K562 (cell line): ENCODE measurements around the gene HPN. TPM values are rescaled to one million over a fixed set of nuclear protein-coding genes. Genes with fewer than 3 reads are reported as not detected.

Experiments
- ATAC-seq: fragments of 200-7000 bp; cut with Tn5 transposase; 3 replicates; pipeline ENCODE4 v1.9.1; 2020; ENCODE audit warnings: moderate library complexity
- BruUV-seq: library from RNA; stranded (reverse); fragments of 400-500 nt; replicated peaks from 2 replicates; lab custom pipeline; 2021; lab: Mats Ljungman, UMichigan
- CTCF ChIA-PET: fragments of 300-600 bp; formaldehyde crosslinking; extraction: SDS; loops from one replicate; lab custom pipeline; 2021; ENCODE audit warnings: low intra/inter-chr PET ratio; lab: Yijun Ruan, JAX
- POLR2A ChIA-PET: fragments of 300-600, 350-650 bp; sonication (Branson Sonifier 250); formaldehyde crosslinking; extraction: SDS; loops from one replicate; lab custom pipeline; 2021; ENCODE audit warnings: antibody characterized with exemption, inconsistent platforms; lab: Yijun Ruan, JAX
- DNase-seq, 4 experiments: peaks; one replicate each; pipeline versions ENCODE4 v3.0.0 to v3.0.0-alpha.2; 2011 to 2018; ENCODE audit warnings: low spot score in 3 of 4, mixed read lengths in 3 of 4; ENCODE audit errors: extremely low read depth in 1 of 4
- FAIRE-seq: peaks from 2 replicates; lab custom pipeline; 2011; peaks lifted over from hg19 to GRCh38; lab: Jason Lieb, UNC
- H2AFZ ChIP-seq: 2 replicates; pipeline ENCODE4 v1.6.0; 2011; ENCODE audit warnings: low read depth, low read length, control low read depth, inconsistent platforms
- H3K27ac ChIP-seq: fragments of 200-600 bp; 3 replicates; pipeline ENCODE4 v1.8.0; 2011; ENCODE audit warnings: low read depth, mild to moderate bottlenecking, control low read depth, inconsistent platforms, low read length, moderate library complexity, mixed read lengths; ENCODE audit errors: extremely low read depth
- H3K27me3 ChIP-seq, 2 experiments: fragments of 300-600 bp in 1 of 2; 2 replicates in 1 of 2; 3 replicates in 1 of 2; pipeline versions ENCODE4 v1.6.0 to v1.8.0; 2011; ENCODE audit warnings: inconsistent platforms in 2 of 2, low read length in 2 of 2, mild to moderate bottlenecking in 1 of 2, mixed read lengths in 1 of 2, moderate library complexity in 1 of 2; ENCODE audit not compliant: control insufficient read depth in 2 of 2, insufficient read depth in 2 of 2
- H3K36me3 ChIP-seq: fragments of 300-600 bp; 3 replicates; pipeline ENCODE4 v1.8.0; 2011; ENCODE audit warnings: mild to moderate bottlenecking, low read length, inconsistent platforms; ENCODE audit not compliant: control insufficient read depth, insufficient read depth
- H3K4me1 ChIP-seq, 2 experiments: fragments of 200-600 bp in 1 of 2; replicated peaks in 1 of 2; 2 replicates in 1 of 2; 3 replicates in 1 of 2; pipeline versions ENCODE4 v1.5.1 to v1.8.0; 2011; ENCODE audit warnings: inconsistent platforms in 2 of 2, low read length in 2 of 2, mild to moderate bottlenecking in 1 of 2, mixed read lengths in 1 of 2, moderate library complexity in 1 of 2; ENCODE audit not compliant: control insufficient read depth in 2 of 2, insufficient read depth in 2 of 2
- H3K4me2 ChIP-seq: 2 replicates; pipeline ENCODE4 v1.6.1; 2011; ENCODE audit warnings: low read length, control low read depth, inconsistent platforms, mixed read lengths; ENCODE audit not compliant: insufficient read depth
- H3K4me3 ChIP-seq: fragments of 200-600 bp; sonication (generic), shearing (Covaris generic); 2 replicates; pipeline ENCODE4 v1.5.1; 2016; ENCODE audit warnings: control low read depth, inconsistent platforms
- H3K79me2 ChIP-seq: fragments of 200-600 bp; 3 replicates; pipeline ENCODE4 v1.8.0; 2011; ENCODE audit warnings: low read length, inconsistent platforms; ENCODE audit not compliant: control insufficient read depth, insufficient read depth
- H3K9ac ChIP-seq, 2 experiments: 2 replicates each; pipeline versions ENCODE4 v1.6.0 to v1.6.1; 2011; ENCODE audit warnings: low read depth in 2 of 2, low read length in 2 of 2, control low read depth in 1 of 2, inconsistent platforms in 1 of 2, mild to moderate bottlenecking in 1 of 2, mixed read lengths in 1 of 2; ENCODE audit not compliant: insufficient read depth in 1 of 2
- H3K9me1 ChIP-seq: one replicate; pipeline ENCODE4 v1.6.0; 2011; ENCODE audit warnings: inconsistent platforms, mild to moderate bottlenecking, low read length, moderate library complexity; ENCODE audit not compliant: control insufficient read depth, insufficient read depth
- H3K9me3 ChIP-seq: replicated peaks from 2 replicates; pipeline ENCODE4 v1.5.1; 2011; ENCODE audit warnings: low read depth, low read length, inconsistent platforms; ENCODE audit not compliant: control insufficient read depth, insufficient read depth
- H4K20me1 ChIP-seq: replicated peaks from 2 replicates; pipeline ENCODE4 v1.6.1; 2011; ENCODE audit warnings: low read length, inconsistent platforms, mixed read lengths; ENCODE audit not compliant: control insufficient read depth, insufficient read depth
- ATF6 ChIP-seq: sonication (generic); formaldehyde crosslinking; IDR thresholded peaks from 2 replicates; pipeline ENCODE4 v1.4.0; 2020; ENCODE audit warnings: mild to moderate bottlenecking, missing genetic modification reagents
- CBFA2T3 ChIP-seq: fragments of 450-650 bp; IDR thresholded peaks from 2 replicates; pipeline ENCODE4 v1.6.1; 2017
- FOXP4 ChIP-seq: sonication (generic); formaldehyde crosslinking; IDR thresholded peaks from 2 replicates; pipeline ENCODE4 v1.8.0; 2022; ENCODE audit warnings: mild to moderate bottlenecking, missing genetic modification reagents, borderline replicate concordance
- HMBOX1 ChIP-seq: sonication (generic); IDR thresholded peaks from 2 replicates; pipeline ENCODE4 v1.6.1; 2016
- KLF1 ChIP-seq: fragments of 450-650 bp; IDR thresholded peaks from 2 replicates; pipeline ENCODE4 v1.6.1; 2016; ENCODE audit warnings: missing genetic modification characterization, missing compliant biosample characterization
- MCM2 ChIP-seq: fragments of 450-650 bp; IDR thresholded peaks from 2 replicates; pipeline ENCODE4 v1.6.1; 2017; ENCODE audit warnings: low read depth, mild to moderate bottlenecking
- POLR2G ChIP-seq: fragments of 200-400 bp; formaldehyde crosslinking; IDR thresholded peaks from 2 replicates; pipeline ENCODE4 v1.6.1; 2017; ENCODE audit warnings: low read depth, mild to moderate bottlenecking, antibody characterized with exemption, low read length, moderate library complexity
- PPARD ChIP-seq: fragments of 250-450 bp; sonication (Bioruptor Pico); IDR thresholded peaks from 2 replicates; pipeline ENCODE4 v1.8.0; 2022; ENCODE audit warnings: inconsistent platforms, mild to moderate bottlenecking, moderate library complexity
- RBM39 ChIP-seq: fragments of 200-400 bp; formaldehyde crosslinking; optimal IDR thresholded peaks from 2 replicates; pipeline ENCODE3; 2018; ENCODE audit warnings: low read depth, low read length
- SMARCE1 ChIP-seq: fragments of 450-650 bp; IDR thresholded peaks from 2 replicates; pipeline ENCODE4 v1.7.1; 2016; ENCODE audit warnings: mild to moderate bottlenecking
- SNRNP70 ChIP-seq: fragments of 200-400 bp; formaldehyde crosslinking; optimal IDR thresholded peaks from 2 replicates; pipeline ENCODE3; 2017; ENCODE audit warnings: low read depth, low read length
- SRSF3 ChIP-seq: fragments of 200-400 bp; formaldehyde crosslinking; IDR thresholded peaks from 2 replicates; pipeline ENCODE4 v1.6.1; 2016; ENCODE audit warnings: mild to moderate bottlenecking, low read length, moderate library complexity; ENCODE audit not compliant: insufficient read depth
- TGIF2 ChIP-seq: sonication (generic); formaldehyde crosslinking; IDR thresholded peaks from 2 replicates; pipeline ENCODE4 v1.8.1; 2022; ENCODE audit warnings: mild to moderate bottlenecking, missing genetic modification reagents, moderate library complexity
- TOE1 ChIP-seq, 2 experiments: fragments of 450-650 bp in 1 of 2; sonication (generic) in 1 of 2; formaldehyde crosslinking in 1 of 2; IDR thresholded peaks; 2 replicates each; pipeline versions ENCODE4 v1.7.1 to v1.8.0; 2016 to 2022; ENCODE audit warnings: borderline replicate concordance in 2 of 2, mild to moderate bottlenecking in 2 of 2, antibody characterized with exemption in 1 of 2, inconsistent platforms in 1 of 2, low read depth in 1 of 2, missing genetic modification reagents in 1 of 2, moderate library complexity in 1 of 2
- ZBED1 ChIP-seq: IDR thresholded peaks from 2 replicates; pipeline ENCODE4 v1.6.1; 2014
- ZC3H4 ChIP-seq: sonication (generic); formaldehyde crosslinking; IDR thresholded peaks from 2 replicates; pipeline ENCODE4 v1.9.0; 2021; ENCODE audit warnings: missing genetic modification reagents, borderline replicate concordance
- ZNF217 ChIP-seq: sonication (generic); formaldehyde crosslinking; IDR thresholded peaks from 2 replicates; pipeline ENCODE4 v1.8.0; 2022; ENCODE audit warnings: mild to moderate bottlenecking, missing genetic modification reagents
- ZNF644 ChIP-seq: fragments of 200-800 bp; sonication (Bioruptor generic); IDR thresholded peaks from 2 replicates; pipeline ENCODE4 v1.6.1; 2016; ENCODE audit warnings: low read depth, missing genetic modification characterization, missing compliant biosample characterization
- WGBS: fragments of 100-300 bp; shearing (Covaris generic); methylation state at CpG from one replicate; pipeline ENCODE4 v1.1.6; 2016; ENCODE audit warnings: low coverage, mixed read lengths; ENCODE audit not compliant: insufficient coverage; ENCODE audit errors: missing lambda C conversion rate; 5-methylcytosine and 5-hydroxymethylcytosine counted together
- in situ Hi-C: fragments of 300-500 bp; cut with MboI; formaldehyde crosslinking; loops from 4 replicates; pipeline ENCODE4 v1.15.0; 2018; ENCODE audit warnings: inconsistent platforms, mixed read lengths
- intact Hi-C: fragments of 100-400 bp; cut with micrococcal nuclease; formaldehyde crosslinking; loops from 2 replicates; pipeline ENCODE4 v1.14.2; 2022
- polyA plus RNA-seq, 8 experiments: library from polyadenylated mRNA; depleted of rRNA in 4 of 8; stranded (reverse) in 5 of 8; unstranded in 3 of 8; fragments of >200 nt; fragmentation: Nextera tagmentation in 2 of 8; fragmentation: Illumina TruSeq in 1 of 8; extraction: Ambion mirVana in 2 of 8; extraction: Trizol in 1 of 8; gene quantifications; 2 replicates each; pipeline versions ENCODE4 v1.2.1 to v1.2.3, GENCODE V29; 2011 to 2014; ENCODE audit warnings: inconsistent platforms in 1 of 8, missing spikeins in 1 of 8
- total RNA-seq, 7 experiments: library from RNA; depleted of rRNA in 6 of 7; stranded (reverse); fragments of >200 nt in 6 of 7; fragmentation: Illumina TruSeq in 2 of 7; extraction: Trizol in 2 of 7; gene quantifications; 2 replicates each; pipeline versions ENCODE4 v1.2.1 to v1.2.3, GENCODE V29; 2011 to 2021; ENCODE audit warnings: low replicate concordance in 1 of 7

The HPN gene
- total and polyA plus RNA-seq, 9 of the 15 experiments (the other 6 are each of a cell fraction or from before 2014, with no cell fraction given) = 0.10 to 0.20 TPM; not detected in 7

GRCh38 chr19:35018379-35018778 is 23.1 kb upstream of the HPN start (continued):
- TF ChIP-seq ZC3H4 (CRISPR knock-in tag) (no peak), SRSF3 (no peak)

- WGBS = 97% methylated on average over 7 of the region's 22 CpGs
- in situ Hi-C loops = no loop called here
- DNase-seq = no peak
- Histone ChIP-seq H3K27ac (no peak overlapping the region), H3K9me3 (no peaks in the 10 kb centered on the region), H3K4me2 (no peak overlapping the region), H3K79me2 (no peaks in the 10 kb centered on the region), H3K4me1 (peaks cover 0 to 10% of the 10 kb centered on the region in 2 experiments; a peak in 1 of 5 replicates), H3K9me1 (no peaks in the 10 kb centered on the region), H3K27me3 (no peaks in the 10 kb centered on the region), H3K36me3 (peaks cover 92% of the 10 kb centered on the region), H4K20me1 (no peaks in the 10 kb centered on the region), H2AFZ (no peak overlapping the region), H3K9ac (no peak overlapping the region; a peak in 1 of 4 replicates), H3K4me3 (no peak overlapping the region)
- no peak for ATAC-seq
- intact Hi-C loops = no loop called here
- ChIA-PET POLR2A (no interaction called here), CTCF (no interaction called here)
- BruUV-seq = no TSS peak
- no peak for FAIRE-seq
- TF ChIP-seq ZNF217 (CRISPR knock-in tag) (no peak), ATF6 (CRISPR knock-in tag) (no peak), FOXP4 (CRISPR knock-in tag) (no peak), SNRNP70 (no peak), ZBED1 (no peak), KLF1 (tag) (no peak), SMARCE1 (no peak), ZNF644 (tag) (no peak), PPARD (CRISPR knock-in tag) (no peak), HMBOX1 (no peak), RBM39 (no peak), TGIF2 (CRISPR knock-in tag) (no peak), MCM2 (no peak), TOE1 (IDR thresholded peaks at IDR 0.05; ENCODE audit: borderline replicate concordance) (no peak), TOE1 (CRISPR knock-in tag; IDR thresholded peaks at IDR 0.05; ENCODE audit: borderline replicate concordance, low read depth) (no peak), CBFA2T3 (no peak), POLR2G (peak; percentile 48; the same call in 1 of the 2 replicates)
Observed at GRCh38 chr19:35019144-35019543, 22.4 kb upstream of the HPN start.
